ENCODE measurements around the gene CCR6. TPM values are rescaled to one million over a fixed set of nuclear protein-coding genes. Genes with fewer than 3 reads are reported as not detected.

Gene CCR6
- total RNA-seq, 4 donors from 2014 or later = not detected

DNA sequence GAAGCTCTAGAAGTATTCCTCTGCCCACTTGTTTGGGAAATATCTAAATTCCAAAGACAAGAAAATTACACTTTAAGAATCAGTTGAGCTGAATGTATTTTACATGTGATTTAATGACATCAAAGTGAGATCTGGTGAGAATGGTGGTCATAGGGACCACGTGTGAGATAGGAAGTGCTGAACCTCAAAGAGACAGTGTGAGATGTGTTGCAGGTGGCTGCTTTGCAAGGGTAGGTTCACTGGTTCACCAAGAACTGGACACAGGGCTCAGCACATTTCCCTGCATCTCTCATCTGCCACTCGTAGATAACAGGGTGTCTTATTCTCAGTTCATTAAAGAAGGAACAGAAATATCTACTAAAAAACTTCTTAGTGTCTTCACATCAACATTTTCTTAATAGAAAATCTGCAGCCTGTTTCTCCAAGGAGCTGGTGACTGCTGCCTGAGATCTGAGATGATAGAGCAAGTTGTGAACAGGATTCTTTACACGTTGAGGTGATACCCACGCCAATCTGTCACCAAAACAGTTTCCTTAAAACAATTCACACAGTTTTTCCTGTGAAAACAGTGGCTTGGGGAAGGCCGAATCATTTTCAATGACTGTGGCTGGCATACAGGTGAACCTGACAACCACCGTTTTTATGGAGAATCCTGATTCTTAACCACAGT lies 7.2 kb downstream of the CCR6 start:
- no peaks in the 10 kb centered on the region for H3K9me3 ChIP-seq
- no peaks in the 10 kb centered on the region for H3K36me3 ChIP-seq
- intact Hi-C loops (cut with DNase I; ENCODE audit: low total_unique reads) = no loop called here
- no peaks in the 10 kb centered on the region for H3K4me1 ChIP-seq
- TF ChIP-seq CTCF (IDR thresholded peaks at IDR 0.05) (no peak), POLR2A (IDR thresholded peaks at IDR 0.05) (no peak)
- no peak for DNase-seq
- no peak overlapping the region for H3K4me3 ChIP-seq
- no peak overlapping the region for H3K27ac ChIP-seq
- H3K27me3 ChIP-seq = no peaks in the 10 kb centered on the region

DNA sequence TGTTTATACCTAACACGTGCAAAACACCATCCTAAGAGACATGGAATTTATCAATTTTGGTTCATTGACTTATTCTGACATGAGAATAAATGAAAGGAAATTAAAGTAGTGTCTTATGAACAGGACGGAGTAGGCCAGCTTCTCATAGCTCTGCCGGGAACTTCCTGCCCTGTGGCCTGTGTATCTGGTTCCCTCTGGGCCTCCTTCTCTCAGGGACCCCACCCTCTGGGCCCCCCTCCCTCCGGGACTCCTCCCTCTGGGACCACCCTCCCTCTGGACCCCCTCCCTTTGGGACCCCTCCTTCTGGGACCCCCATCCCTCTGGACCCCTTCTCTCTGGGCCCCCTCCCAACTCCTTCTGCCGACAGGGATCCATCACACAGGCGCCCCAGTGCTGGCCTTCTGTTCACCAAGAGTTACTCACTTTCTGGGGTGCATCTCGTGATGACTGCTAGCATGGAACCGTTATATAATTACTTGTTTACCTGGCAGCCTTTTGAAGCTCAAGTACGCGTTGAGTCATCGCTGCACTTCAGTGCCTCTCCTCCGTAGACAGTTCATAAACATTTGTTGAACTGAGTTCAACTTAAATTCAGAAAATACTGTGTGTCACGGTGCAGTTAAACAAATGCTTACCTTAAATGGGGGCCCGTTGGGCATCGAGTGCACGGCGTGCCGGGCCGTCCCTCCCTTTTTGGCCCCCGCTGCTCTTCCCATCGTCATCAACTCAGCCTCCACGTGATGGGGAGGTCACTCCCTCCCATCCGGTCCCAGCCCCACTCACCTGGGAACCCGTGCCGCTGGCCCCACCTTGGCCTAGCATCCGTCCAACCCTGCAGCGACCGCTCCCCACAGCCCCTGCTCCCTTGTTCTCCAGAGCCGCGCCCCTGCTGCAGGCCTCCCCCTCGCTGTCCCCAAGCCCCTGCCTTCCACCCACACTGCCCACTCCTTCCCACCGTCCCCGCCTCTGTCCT lies 8.1 kb downstream of the CCR6 start:
- H3K27me3 ChIP-seq = no peaks in the 10 kb centered on the region
- no peaks in the 10 kb centered on the region for H3K36me3 ChIP-seq
- no peak for DNase-seq
- intact Hi-C loops (cut with DNase I; ENCODE audit: low total_unique reads) = no loop called here
- no peak overlapping the region for H3K4me3 ChIP-seq
- no peaks in the 10 kb centered on the region for H3K4me1 ChIP-seq
- H3K9me3 ChIP-seq = no peaks in the 10 kb centered on the region
- H3K27ac ChIP-seq = no peak overlapping the region
- no peak for TF ChIP-seq POLR2A (IDR thresholded peaks at IDR 0.05)
- TF ChIP-seq CTCF (IDR thresholded peaks at IDR 0.05) = no peak

GRCh38 chr6:167134448-167135328 lies 11.8 kb downstream of the CCR6 start:
- no peaks in the 10 kb centered on the region for H3K9me3 ChIP-seq
- H3K27ac ChIP-seq = no peak overlapping the region
- no peak for TF ChIP-seq CTCF (IDR thresholded peaks at IDR 0.05)
- no peak for TF ChIP-seq POLR2A (IDR thresholded peaks at IDR 0.05)
- intact Hi-C loops (cut with DNase I; ENCODE audit: low total_unique reads) = no loop called here
- H3K4me1 ChIP-seq = no peaks in the 10 kb centered on the region
- no peaks in the 10 kb centered on the region for H3K27me3 ChIP-seq
- no peak for DNase-seq
- H3K36me3 ChIP-seq = no peaks in the 10 kb centered on the region
- H3K4me3 ChIP-seq = no peak overlapping the region

- no peak for DNase-seq
- no peak overlapping the region for H3K27ac ChIP-seq
- no peaks in the 10 kb centered on the region for H3K27me3 ChIP-seq
- no peaks in the 10 kb centered on the region for H3K4me1 ChIP-seq
- H3K36me3 ChIP-seq = no peaks in the 10 kb centered on the region
- no peak overlapping the region for H3K4me3 ChIP-seq
- no peaks in the 10 kb centered on the region for H3K9me3 ChIP-seq
- TF ChIP-seq POLR2A (IDR thresholded peaks at IDR 0.05) = no peak
- intact Hi-C loops (cut with DNase I; ENCODE audit: low total_unique reads) = no loop called here
Measured at GRCh38 chr6:167136376-167136775, 13.5 kb downstream of the CCR6 start.

DNA sequence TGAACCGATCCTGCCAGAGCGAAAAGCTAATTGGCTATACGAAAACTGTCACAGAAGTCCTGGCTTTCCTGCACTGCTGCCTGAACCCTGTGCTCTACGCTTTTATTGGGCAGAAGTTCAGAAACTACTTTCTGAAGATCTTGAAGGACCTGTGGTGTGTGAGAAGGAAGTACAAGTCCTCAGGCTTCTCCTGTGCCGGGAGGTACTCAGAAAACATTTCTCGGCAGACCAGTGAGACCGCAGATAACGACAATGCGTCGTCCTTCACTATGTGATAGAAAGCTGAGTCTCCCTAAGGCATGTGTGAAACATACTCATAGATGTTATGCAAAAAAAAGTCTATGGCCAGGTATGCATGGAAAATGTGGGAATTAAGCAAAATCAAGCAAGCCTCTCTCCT lies 14.2 kb downstream of the CCR6 start:
- intact Hi-C loops (cut with DNase I; ENCODE audit: low total_unique reads) = no loop called here
- no peak for DNase-seq
- no peak overlapping the region for H3K4me3 ChIP-seq
- no peaks in the 10 kb centered on the region for H3K9me3 ChIP-seq
- H3K36me3 ChIP-seq = no peaks in the 10 kb centered on the region
- no peak overlapping the region for H3K27ac ChIP-seq
- TF ChIP-seq CTCF (IDR thresholded peaks at IDR 0.05) = no peak
- TF ChIP-seq POLR2A (IDR thresholded peaks at IDR 0.05) = no peak
- H3K27me3 ChIP-seq = no peaks in the 10 kb centered on the region
- H3K4me1 ChIP-seq = no peaks in the 10 kb centered on the region
